ENCODE measurements around the gene CTNNA1. TPM values are rescaled to one million over a fixed set of nuclear protein-coding genes. Genes with fewer than 3 reads are reported as not detected.

The CTNNA1 gene
- polyA plus RNA-seq, 1 donor (not counting 4 experiments of a cell fraction or from before 2014, with no cell fraction given) = 119 TPM

DNA sequence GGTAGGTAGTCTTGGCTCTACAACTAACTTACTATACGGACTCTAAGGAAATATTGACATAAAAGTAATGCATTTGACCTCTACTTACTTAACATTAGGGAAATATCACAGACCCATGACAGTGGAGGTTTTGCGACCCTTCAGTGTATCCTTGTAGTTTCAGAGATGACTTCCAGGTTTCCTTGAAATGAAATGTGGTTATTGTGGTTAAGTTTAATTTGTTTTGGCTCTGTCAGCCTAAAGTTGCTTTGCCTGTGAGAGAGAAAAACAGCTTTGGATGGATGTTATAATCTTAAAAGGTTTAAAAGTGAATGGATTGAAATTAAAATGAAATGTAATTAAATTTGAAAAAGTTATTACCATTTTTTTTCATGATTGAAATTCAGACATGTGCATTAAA lies 79.0 kb downstream of the CTNNA1 start:
- Histone ChIP-seq H3K79me2 (ENCODE audit: control insufficient read depth, insufficient read depth, low read length) (peaks cover 67% of the 10 kb centered on the region), H2AFZ (ENCODE audit: control insufficient read depth, low read length) (no peak overlapping the region), H4K20me1 (ENCODE audit: control insufficient read depth, extremely low read depth, insufficient read depth, low read length) (peaks cover 2% of the 10 kb centered on the region)

DNA sequence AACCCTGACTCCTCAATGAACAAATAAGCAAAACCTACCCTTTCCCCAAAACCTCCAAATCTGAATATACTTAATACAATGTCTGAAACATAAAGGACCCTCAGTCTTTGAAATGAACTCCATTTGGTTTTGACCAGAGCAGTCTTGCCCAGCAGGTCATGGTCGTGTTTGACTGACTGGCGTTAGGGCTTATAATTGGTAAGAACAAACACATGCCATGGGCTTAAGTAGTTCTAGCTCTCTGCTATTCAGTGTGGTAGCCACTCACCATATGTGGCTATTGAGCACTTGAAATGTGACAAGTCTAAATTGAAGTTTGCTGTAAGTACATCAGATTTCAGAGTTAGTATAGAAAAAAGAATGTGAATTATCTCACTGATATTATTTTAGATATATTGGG lies 79.9 kb downstream of the CTNNA1 start:
- H3K4me1 ChIP-seq (ENCODE audit: control insufficient read depth, extremely low read depth, insufficient read depth, low read length) = no peaks in the 10 kb centered on the region
- H3K4me2 ChIP-seq (ENCODE audit: control insufficient read depth, extremely low read depth, insufficient read depth, low read depth, low read length) = no peak overlapping the region
- peaks cover 13 to 17% of the 10 kb centered on the region in 2 experiments for H3K36me3 ChIP-seq (ENCODE audit: control insufficient read depth in 2 of 2, extremely low read depth in 1 of 2, insufficient read depth in 2 of 2, low read length in 2 of 2)
- H3K4me3 ChIP-seq (ENCODE audit: control insufficient read depth in 2 of 3, extremely low read depth in 1 of 3, insufficient read depth in 2 of 3, low read depth in 1 of 3, low read length in 3 of 3) = no peak overlapping the region
- dilution Hi-C loops (cut with MboI; ENCODE audit: extremely low pct_ligation_motif_present, low sequenced_read_pairs) = no loop called here
- no peaks in the 10 kb centered on the region for H3K9me1 ChIP-seq (ENCODE audit: control insufficient read depth, extremely low read depth, insufficient read depth, low read length)
- H3K27me3 ChIP-seq (ENCODE audit: control insufficient read depth, extremely low read depth, insufficient read depth, low read length) = no peaks in the 10 kb centered on the region
- FAIRE-seq (no peak), DNase-seq (ENCODE audit: low read depth, low spot score) (no peak)
- TF ChIP-seq, protein P1, sequence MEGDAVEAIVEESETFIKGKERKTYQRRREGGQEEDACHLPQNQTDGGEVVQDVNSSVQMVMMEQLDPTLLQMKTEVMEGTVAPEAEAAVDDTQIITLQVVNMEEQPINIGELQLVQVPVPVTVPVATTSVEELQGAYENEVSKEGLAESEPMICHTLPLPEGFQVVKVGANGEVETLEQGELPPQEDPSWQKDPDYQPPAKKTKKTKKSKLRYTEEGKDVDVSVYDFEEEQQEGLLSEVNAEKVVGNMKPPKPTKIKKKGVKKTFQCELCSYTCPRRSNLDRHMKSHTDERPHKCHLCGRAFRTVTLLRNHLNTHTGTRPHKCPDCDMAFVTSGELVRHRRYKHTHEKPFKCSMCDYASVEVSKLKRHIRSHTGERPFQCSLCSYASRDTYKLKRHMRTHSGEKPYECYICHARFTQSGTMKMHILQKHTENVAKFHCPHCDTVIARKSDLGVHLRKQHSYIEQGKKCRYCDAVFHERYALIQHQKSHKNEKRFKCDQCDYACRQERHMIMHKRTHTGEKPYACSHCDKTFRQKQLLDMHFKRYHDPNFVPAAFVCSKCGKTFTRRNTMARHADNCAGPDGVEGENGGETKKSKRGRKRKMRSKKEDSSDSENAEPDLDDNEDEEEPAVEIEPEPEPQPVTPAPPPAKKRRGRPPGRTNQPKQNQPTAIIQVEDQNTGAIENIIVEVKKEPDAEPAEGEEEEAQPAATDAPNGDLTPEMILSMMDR (optimal IDR thresholded peaks at IDR 0.05 in 1 of 3, IDR thresholded peaks at IDR 0.05 in 1 of 3, conservative IDR thresholded peaks at IDR 0.05 in 1 of 3; ENCODE audit: extremely low read depth in 1 of 3, insufficient read depth in 2 of 3, low read length in 3 of 3) = no peak
- TF ChIP-seq EZH2 (IDR thresholded peaks at IDR 0.05; ENCODE audit: low read length) = no peak
- H3K27ac ChIP-seq (ENCODE audit: control insufficient read depth, insufficient read depth, low read length) = no peak overlapping the region
- H3K9ac ChIP-seq (ENCODE audit: control insufficient read depth, extremely low read depth, insufficient read depth, low read length) = no peak overlapping the region
- no peak overlapping the region for H2AFZ ChIP-seq (ENCODE audit: control insufficient read depth, low read length)
- peaks cover 72% of the 10 kb centered on the region for H3K79me2 ChIP-seq (ENCODE audit: control insufficient read depth, insufficient read depth, low read length)
- H4K20me1 ChIP-seq (ENCODE audit: control insufficient read depth, extremely low read depth, insufficient read depth, low read length) = peaks cover 2% of the 10 kb centered on the region
- no peaks in the 10 kb centered on the region for H3K9me3 ChIP-seq (ENCODE audit: control insufficient read depth, low read depth, low read length)

More for the DNA sequence above, 79.0 kb downstream of the CTNNA1 start:
- TF ChIP-seq, protein P1 (optimal IDR thresholded peaks at IDR 0.05 in 1 of 3, IDR thresholded peaks at IDR 0.05 in 1 of 3, conservative IDR thresholded peaks at IDR 0.05 in 1 of 3; ENCODE audit: extremely low read depth in 1 of 3, insufficient read depth in 2 of 3, low read length in 3 of 3) = no peak
- no peak for TF ChIP-seq EZH2 (IDR thresholded peaks at IDR 0.05; ENCODE audit: low read length)
- no peaks in the 10 kb centered on the region for H3K9me3 ChIP-seq (ENCODE audit: control insufficient read depth, low read depth, low read length)
- H3K27ac ChIP-seq (ENCODE audit: control insufficient read depth, insufficient read depth, low read length) = no peak overlapping the region
- FAIRE-seq = no peak
- H3K36me3 ChIP-seq (ENCODE audit: control insufficient read depth in 2 of 2, extremely low read depth in 1 of 2, insufficient read depth in 2 of 2, low read length in 2 of 2) = peaks cover 17 to 21% of the 10 kb centered on the region in 2 experiments
- no peak overlapping the region for H3K4me3 ChIP-seq (ENCODE audit: control insufficient read depth in 2 of 3, extremely low read depth in 1 of 3, insufficient read depth in 2 of 3, low read depth in 1 of 3, low read length in 3 of 3)
- H3K4me2 ChIP-seq (ENCODE audit: control insufficient read depth, extremely low read depth, insufficient read depth, low read depth, low read length) = no peak overlapping the region
- no peak for DNase-seq (ENCODE audit: low read depth, low spot score)
- no peaks in the 10 kb centered on the region for H3K4me1 ChIP-seq (ENCODE audit: control insufficient read depth, extremely low read depth, insufficient read depth, low read length)
- dilution Hi-C loops (cut with MboI; ENCODE audit: extremely low pct_ligation_motif_present, low sequenced_read_pairs) = no loop called here
- H3K9me1 ChIP-seq (ENCODE audit: control insufficient read depth, extremely low read depth, insufficient read depth, low read length) = no peaks in the 10 kb centered on the region
- H3K9ac ChIP-seq (ENCODE audit: control insufficient read depth, extremely low read depth, insufficient read depth, low read length) = no peak overlapping the region
- no peaks in the 10 kb centered on the region for H3K27me3 ChIP-seq (ENCODE audit: control insufficient read depth, extremely low read depth, insufficient read depth, low read length)

Measured in keratinocyte (primary cell).